ENCODE data around the gene NISCH.

The NISCH gene

DNA sequence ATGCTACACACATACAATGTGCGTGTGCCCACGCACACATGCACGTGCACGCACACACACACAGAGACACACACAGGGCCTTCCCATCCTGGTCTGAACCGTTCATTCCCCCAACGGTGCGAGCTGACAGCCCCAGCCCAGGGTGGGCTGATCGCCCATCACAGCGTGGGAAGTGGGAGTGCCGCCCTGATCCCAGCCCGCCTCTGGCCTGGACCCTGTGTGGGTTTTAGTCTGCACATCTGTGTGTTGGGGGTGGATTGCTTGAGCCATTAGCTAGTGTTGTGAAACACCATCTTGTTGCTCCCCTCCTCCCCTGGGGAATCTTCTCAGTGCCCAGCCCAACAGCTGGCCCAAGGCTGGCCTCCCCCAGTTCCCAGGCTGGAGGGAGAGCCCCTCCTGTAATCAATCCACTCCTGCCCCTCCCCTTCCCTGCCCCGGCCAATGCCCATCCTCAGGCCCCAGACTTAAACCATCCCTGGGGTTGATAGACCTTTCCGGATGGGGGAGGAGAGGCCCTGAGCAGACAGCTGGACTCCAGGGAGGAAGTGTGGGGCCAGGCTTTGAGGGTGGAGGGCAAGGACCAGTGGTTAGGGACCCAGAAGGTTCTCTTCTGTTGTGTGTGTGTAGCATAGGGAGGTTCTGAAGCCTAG lies 18.8 kb upstream of the NISCH start:
- peak in 1 of 2 experiments; percentile 19 for DNase-seq

DNA sequence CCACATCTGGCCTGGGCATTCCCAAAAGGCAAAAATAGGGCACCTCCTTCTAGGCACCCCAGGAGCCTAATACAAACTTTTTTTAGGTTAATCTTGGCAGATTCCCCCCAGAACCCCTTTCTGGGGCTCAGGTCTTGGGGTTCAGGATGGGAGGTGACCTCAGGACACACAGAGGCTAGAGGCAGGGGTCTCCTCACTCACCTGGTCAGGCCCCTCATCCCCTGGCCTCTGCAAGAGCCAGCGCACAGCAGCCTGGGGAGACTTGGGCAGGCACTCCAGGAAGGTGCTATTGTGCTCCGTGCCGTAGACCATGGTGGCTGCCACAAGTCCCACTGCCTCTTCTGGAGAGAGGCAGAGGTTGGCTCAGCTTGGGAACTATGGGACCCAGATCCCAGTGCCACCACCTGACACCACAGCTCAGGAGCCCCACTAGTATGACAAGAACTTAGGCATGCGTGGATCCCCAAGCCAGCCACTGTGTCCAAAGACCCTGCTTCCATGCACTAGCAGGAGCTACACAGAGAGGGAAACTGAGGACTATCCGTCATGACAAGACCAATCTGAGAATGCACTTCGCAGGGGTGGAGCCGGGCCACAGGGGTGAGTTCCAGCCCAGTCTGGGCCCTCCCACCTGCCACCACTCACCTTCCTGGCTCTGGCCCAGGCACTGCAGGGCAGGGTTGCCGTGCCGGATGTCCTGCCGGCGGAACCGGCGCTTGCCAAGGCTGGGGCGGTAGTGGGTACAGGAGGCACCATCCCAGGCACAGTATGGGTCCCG lies 17.9 kb upstream of the NISCH start:
- no peak for DNase-seq

DNA sequence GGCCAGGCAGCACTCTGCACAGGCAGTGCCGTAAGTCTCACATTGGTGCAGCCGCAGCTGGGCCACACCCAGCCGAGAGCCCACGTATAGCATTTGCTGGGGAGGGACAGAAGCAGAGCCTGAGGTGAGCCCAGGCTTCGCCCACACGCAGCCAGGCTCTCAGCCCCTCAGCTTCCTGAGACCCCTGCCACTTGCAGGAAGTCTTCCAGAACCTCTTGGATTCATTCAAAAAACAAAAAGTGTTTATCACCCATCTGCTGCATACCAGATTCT lies 17.4 kb upstream of the NISCH start:
- DNase-seq = no peak

DNA sequence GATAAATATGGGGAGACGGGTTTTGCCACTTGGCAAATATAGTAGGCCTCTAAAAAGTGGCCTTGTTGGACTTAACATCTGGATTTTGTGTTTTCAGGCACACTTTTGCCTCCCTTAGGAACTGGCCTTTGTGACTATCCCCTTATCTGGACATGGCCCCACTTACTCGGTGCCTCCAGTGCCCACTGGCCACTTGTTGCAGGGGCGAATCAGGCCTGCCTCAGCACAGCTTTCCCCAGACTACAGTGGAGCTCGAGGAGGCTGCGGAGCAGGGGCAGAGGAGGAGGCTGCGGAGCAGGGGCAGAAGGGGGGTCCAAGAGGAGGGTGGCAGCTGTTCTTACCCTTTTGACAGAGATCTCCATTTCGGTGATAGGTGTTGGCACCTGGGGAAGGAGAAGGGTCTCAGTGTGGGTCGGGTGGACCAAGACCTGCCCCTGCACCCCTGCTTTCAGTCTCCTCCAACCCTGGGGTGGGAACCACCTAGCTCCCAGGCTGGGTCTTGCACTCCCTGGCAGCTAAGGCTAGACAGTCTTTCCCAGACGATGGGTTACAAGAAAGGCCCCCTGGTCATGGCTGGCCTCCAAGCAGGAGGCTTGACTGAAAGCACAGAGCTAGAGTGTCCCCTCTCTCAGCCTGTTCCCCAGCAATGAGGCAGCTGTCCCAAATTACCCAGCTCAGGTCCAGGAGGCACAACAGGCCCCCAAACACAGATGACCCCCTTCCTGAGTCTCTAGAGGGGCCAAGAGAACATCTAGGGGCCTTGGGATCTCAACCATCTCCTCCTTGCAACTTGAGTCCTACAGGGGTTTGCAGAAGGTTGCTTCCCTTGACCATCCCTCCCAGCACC lies 16.6 kb upstream of the NISCH start:
- no peak for DNase-seq

DNA sequence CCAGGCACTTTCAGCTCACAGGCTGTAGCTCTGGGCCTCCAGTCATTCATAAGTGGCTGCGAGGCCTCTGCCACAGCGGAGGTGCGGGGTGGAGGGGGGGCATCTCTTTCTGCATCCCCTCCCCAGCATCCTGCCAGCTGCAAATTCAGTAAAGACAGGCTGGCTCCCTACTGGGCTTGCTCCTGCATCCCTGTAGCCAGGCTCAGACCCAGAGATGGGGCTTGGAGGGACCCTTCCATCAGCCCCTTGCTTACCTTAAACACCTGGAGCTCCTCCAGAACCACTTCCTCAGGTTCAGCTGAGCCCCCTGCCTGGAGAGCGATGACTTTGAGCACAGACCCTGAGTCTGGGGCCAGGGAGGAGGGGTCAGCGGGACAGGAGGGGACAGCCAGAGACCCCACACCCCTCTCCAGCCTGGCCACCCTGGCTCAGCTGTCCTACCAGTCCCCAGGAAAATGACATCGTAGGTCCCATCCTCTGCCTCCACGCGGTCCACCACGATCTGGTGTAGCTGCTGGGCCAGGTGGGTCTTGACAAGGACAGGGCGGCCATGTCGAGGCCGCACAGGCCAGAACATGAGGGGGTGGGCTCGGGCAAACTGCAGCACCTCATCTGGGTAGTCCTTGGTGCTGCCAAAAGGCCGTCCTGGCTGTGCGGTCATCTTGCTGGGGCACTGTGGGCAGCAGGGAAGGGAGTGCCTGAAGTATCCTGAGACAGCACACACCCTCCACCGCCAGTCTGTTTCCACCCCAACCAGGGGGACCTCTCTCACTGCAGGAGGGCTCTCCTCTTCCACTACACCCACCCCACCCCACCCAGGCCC lies 15.8 kb upstream of the NISCH start:
- DNase-seq = no peak

DNA sequence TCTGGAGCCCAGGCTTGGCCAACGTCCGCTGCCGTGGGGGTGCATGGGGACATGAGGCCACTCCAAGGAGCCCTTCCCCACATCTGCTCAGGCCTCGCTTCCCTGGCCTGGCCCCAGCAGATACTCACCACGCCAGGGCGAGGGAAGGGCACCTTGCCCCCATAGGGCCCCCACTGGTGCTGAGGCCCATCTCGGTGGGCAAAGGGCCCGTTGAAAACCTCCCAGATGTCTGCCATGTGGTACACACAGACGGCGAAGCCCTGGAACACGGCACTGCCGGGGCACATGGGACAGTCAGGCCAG lies 15.2 kb upstream of the NISCH start:
- no peak for DNase-seq

DNA sequence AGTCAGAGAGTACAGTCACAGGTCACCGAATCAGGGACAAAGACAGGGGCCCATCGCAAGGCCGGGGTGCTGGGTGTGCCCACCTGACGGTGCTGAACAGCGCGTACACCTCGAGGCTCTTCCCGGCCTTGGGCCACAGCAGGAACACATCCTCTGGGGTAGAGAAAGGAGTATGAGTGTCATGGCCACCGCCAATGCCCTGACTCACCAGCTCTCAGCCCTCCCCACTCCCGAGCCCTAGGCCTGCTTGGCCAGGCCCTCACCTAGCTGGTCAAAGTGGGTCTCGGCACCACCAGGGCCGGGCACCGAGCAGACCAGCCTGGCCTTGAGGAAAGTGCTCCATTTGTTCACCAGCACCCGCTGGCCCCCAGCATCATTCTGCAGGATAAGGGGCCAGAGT lies 14.7 kb upstream of the NISCH start:
- no peak for DNase-seq

DNA sequence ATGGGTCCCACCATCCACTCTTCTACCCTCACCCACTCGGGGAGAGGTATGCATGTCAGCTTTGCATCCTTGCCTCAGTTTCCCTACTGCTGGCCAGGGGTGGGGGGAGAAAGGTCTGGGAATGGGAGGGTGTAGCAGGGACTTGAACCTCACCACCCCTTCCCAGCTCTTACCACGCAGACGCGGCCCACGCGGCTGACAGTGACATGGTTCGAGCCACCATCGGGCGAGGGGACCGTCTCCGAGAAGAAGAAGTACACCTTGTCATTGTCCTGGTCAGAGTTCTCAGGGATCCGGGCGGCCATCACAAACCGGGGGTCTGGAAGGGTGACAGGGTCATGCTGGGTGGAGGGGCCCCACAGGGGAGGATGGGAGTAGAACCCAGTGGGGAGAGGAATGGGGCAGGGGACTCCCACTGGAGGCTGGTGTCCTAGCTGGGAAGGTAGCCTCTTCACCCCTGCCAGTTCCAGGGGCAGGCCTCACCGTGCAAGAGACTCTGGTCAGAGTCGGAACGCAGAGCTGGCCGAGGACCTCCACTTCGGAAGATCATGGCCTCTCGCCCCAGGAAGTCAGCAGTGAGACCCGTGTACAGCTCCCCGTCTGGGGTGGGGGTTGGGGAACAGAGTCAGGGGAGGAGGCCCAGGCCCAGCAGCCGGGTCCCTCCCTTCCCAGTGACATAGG lies 14.2 kb upstream of the NISCH start:
- DNase-seq = no peak

DNA sequence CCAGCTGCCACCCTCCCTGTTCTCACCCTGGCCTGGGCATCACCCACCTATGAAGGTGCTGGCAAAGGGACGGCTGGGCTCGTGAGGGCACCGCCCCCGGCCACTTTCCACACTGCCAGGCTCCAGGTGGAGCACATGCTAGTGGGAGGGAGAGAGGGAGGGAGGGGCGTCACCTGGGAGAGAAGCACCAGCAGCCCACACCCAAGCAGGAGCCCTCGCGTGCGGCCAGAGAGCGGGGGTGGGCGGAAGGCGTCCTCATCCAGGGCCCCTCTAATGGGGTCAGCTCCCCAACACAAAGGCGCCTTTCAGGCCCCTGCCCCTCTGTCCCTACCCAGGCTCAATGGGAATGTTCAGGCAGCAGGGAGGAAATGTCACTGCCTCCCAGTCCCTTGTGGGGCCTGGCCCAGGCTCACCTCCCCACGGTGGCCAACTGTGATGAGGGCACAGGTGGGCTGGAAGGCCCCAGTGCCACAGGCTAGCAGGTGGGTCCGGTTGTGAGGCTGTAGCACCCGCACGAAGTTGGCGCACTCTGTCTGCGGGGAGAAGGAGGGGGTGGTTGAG lies 13.6 kb upstream of the NISCH start:
- DNase-seq = no peak

DNA sequence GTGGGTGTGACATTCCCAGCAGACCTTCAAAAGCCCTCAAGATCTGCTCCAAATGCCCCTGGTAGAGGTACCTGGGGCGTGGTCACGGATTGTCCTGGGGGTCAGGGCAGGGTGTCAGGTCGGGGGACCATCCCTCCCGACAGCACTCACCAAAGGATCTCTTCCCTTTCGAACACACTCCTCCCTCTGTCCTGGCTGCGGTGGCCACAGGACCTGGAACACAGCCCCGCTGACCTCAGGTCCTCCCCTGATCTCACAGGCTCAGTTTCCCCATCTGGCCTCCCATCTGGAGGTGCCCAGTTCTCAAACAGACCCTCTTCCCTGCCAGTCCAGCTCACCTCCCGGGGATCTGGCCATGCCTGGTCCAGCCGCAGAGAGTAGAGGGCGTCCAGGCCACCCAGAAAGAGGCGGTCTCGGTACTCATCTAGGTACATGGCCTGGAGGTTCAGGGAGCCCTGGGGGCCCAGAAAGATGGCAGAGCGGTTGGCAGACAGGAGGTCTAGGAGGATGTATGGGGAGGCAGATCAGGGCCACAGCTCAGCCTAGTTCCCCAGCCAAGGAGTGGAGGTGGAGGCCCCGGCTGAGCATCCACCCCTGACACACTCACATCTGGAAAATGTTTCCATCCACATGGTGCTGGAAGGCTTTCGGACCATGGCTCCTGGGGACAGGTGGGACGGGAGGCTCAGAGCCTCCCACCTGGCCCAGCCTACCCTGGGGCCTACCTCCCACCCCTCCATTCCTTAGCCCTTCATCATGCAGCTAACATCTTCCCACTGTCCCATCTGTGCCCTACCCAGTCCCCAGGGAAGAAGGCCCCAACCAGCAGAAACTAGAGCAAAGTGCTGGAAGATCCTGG lies 12.8 kb upstream of the NISCH start:
- DNase-seq = no peak

DNA sequence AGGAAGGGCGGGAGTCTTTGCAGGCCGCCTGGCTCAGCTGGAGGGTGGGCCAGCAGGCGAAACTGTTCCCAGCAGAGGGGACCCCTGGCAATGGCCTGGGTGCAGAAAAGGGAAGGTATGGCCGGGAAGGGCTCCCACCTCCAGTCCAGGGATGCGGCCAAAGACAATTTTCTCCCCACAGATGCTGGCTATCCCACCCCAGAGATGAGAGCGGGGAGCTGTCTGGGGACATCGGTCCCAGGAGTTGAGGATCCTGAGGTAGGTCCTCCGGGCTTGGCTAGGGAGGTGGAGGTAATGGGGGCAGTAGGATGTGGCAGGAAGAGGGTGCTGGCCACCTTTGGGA lies 12.2 kb upstream of the NISCH start:
- DNase-seq = no peak

DNA sequence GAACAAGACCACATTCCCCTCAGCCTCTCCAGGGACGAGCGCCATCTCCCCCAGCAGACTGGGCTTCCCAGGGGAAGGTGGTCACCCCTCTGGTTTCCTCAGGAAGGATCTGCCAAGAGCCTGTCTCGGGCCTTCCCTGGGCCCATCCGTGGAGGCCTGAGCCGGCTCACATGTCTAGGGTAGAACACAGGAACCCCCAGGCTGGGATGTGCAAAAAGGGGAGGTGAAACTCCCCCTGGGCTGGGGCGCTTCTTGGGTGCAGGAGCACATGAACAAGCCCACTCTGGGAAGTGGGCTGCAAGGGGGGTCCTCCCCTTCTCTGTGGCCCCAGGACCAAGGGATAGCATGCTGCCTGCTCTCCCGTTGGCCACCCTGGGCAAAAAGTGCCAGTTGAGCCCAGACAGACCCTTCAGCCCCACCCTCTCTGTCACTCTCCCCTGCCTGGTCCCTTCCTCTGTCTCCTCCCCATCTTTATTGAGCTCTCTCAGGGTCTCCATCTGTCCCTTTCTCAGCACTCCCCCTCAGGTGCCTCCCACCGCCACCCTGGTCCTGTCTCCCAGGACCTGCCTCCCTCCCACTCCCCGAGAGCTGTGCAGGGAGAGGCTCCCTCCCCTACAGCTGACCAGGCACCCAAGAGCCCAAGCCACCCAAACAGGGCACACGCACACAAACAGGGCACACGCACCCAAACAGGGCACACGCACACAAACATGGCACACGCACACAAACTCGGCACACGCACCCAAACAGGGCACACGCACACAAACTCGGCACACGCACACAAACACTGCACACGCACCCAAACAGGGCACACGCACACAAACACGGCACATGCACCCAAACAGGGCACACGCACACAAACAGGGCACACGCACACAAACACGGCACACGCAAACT lies 11.4 kb upstream of the NISCH start:
- peak in 1 of 2 experiments; percentile 10 for DNase-seq

DNA sequence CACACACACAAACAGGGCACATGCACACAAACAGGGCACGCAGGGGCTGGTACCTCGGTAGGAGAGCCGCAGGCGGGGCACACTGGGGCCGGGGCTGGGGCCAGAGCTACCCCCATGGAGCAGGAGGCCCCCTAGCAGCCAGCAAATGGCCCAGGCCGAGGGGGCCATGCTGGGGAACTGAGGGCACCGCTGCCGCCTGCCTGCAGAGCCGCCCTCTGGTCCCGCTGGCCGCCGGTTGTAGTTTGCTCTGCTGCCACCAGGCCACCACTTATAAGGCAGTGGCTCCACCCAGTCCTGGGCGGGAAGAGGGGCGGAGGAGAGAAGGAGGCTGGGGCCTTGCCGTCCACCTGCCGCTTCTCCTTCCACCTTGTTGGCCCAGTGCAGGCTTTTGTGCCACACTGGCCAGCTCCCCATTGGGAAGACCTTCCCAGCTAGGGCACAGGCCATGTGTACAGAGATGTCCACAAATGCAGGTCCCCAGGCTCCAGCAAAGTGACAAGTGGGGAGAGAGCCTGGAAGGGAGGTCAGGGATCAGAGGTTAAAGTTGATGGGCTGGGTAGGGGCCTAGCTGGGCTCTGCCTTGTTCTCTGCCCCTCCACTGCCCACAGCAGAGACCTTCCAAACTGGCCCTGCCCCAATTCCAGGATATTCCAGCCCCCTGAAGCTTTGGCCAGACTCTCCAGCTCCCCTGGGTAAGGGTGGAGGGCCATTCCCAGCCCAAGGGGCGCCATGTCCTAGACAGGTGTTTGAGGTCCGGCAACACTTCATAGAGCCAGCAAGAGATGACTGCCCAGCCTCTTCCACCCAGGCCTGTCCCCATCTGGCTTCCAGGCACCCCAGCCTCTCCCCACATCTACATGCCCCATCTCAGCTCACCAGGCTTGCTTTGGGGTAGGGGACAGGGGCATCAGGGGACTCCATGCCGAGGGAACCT lies 10.3 kb upstream of the NISCH start, which contains the start of gene SEMA3G:
SEMA3G (minus strand) TSS at position 244 of the 934 bp plus-strand sequence; CDS start at position 168, 76 bp downstream.
- DNase-seq = peak in 1 of 2 experiments; percentile 20

DNA sequence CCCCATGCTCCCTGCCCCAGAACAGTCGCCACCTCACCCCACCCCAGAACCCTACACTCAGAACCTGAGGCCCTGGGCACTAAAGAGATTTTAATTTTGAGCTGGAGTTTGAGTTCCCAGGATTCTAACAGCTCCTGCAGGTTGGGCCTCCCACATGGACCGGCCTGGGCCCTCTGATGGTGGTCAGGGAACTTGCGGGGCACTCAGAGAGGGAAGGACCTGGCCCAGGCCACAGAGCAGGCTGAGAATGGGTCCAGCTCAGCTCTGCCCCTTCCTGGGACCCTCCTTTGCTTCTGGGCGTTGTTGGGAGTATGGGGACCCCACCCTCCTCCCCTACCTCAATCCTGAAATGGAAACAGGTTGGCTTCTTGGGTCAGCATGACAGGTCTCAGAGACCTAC lies 9.4 kb upstream of the NISCH start:
- no peak for DNase-seq

DNA sequence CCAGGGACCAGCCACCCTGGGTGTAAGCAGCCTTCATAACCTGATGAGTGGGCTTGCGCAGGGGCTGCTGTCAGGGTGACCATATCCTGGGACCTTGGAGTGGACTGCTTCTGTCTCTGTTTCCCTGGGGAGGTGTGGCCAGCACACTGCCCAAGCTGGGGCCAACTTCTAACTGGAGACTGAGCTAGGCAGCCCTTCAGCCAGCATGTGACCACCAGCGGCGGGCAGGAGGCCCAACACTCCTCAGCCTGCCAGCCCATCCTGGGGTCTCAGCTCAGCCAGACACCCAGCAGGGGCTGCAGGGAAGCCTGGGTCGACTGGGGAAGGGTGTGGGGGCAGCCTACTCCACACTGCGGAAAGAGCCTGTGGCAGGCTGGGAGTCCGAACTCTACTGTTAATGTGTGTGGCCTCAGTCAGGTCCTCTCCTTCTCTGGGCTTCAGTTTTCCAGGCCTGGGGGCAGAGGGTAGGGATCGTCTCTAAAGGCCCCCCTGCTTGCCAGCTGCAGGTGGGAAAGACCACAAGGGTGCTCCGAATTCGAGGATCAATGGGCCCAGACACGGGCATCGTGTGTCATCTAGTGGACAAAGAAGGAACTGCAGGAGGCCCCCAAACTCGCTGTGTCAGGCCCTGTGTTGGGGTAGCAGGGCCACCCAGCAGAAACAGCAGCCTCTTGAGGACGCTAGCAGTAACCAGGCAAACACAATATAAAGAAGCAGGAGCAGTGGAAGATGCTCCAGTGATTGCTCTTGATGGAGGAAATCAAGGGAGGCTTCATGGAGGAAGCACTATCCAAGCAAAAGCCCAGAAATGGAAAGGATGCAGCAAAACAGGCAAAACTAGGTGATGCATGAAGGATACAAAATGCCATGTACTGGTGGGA lies 8.5 kb upstream of the NISCH start:
- DNase-seq = peak in 1 of 2 experiments; percentile 65

DNA sequence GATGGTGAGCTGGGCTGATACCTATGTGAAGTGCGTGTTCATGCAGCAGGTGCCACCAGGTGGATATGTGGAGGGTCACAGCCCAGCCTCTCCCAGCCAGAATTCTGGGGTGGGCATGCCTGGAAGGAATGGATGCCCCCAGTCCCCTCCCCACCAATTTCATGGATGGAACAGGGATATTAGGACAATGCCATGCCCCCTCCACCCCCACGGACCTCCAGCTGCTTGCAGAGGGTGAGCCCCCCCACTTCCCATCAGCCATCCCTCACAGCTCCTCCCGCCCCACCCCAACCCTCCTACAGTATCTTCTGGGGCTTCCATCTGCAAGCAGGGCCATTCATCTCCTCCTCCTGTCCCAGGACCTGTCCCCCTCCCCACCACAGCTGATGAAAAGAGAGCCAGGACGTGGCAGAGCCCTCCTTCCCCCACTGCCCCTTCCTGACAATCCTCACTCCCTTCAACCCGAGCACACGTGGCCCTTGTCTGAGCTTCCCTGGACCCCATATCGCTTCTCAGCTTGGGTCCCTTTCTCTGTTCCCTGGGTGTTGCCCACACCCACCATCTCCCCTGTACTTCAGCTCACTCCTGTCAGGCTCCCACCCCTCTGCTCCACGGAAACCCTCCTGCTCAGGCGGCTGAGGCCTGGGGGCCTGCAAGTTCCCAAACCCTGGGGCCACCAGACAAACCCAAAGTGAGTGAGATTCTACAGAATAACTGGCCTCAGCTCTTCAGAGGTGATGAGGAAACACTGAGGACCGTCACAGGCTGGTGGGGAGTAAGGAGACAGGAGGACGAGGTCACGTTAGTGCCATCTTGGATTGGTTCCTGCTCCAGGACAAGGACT lies 7.7 kb upstream of the NISCH start:
- DNase-seq = no peak

Measured in NCI-H524 (cell line).